ENCODE data around the gene RASA3.
"Not testable (repeated sequence)": the region's sequence is repeated elsewhere in the genome, so short reads cannot be mapped to it uniquely, and the experiment has no call there.

Gene RASA3

GRCh38 chr13:114098689-114099056 lies 33.8 kb downstream of the RASA3 start:
- not testable (repeated sequence) for DNase-seq

GRCh38 chr13:114097893-114098688 lies 34.3 kb downstream of the RASA3 start:
- no peak for DNase-seq

GRCh38 chr13:114097212-114097892 lies 35.1 kb downstream of the RASA3 start:
- DNase-seq: no peak

- DNase-seq: no peak
Measured at GRCh38 chr13:114096811-114097211, 35.6 kb downstream of the RASA3 start.

- DNase-seq: no peak
Measured at GRCh38 chr13:114096031-114096485, 36.4 kb downstream of the RASA3 start.

- no peak for DNase-seq
Measured at GRCh38 chr13:114095486-114095885, 36.9 kb downstream of the RASA3 start.

GRCh38 chr13:114093118-114093517 lies 39.3 kb downstream of the RASA3 start:
- no peak for DNase-seq

- DNase-seq: no peak
Measured at GRCh38 chr13:114092468-114092867, 40.0 kb downstream of the RASA3 start.

GRCh38 chr13:114090476-114090875 lies 41.9 kb downstream of the RASA3 start:
- DNase-seq: no peak

GRCh38 chr13:114089751-114090400 lies 42.5 kb downstream of the RASA3 start:
- DNase-seq: no peak

GRCh38 chr13:114089341-114089740 lies 43.1 kb downstream of the RASA3 start:
- no peak for DNase-seq

GRCh38 chr13:114088863-114089262 lies 43.6 kb downstream of the RASA3 start:
- no peak for DNase-seq

- no peak for DNase-seq
Measured at GRCh38 chr13:114088234-114088633, 44.2 kb downstream of the RASA3 start.

GRCh38 chr13:114087430-114087829 lies 45.0 kb downstream of the RASA3 start:
- DNase-seq: no peak

GRCh38 chr13:114082849-114083645 lies 49.4 kb downstream of the RASA3 start:
- DNase-seq: no peak

GRCh38 chr13:114081761-114082681 lies 50.4 kb downstream of the RASA3 start:
- DNase-seq: no peak

GRCh38 chr13:114080739-114081561 lies 51.5 kb downstream of the RASA3 start:
- DNase-seq: no peak

GRCh38 chr13:114079601-114080536 lies 52.6 kb downstream of the RASA3 start:
- DNase-seq: no peak
